GM18520 (cell line): ENCODE results near the gene TALDO1.

Experiments used
- ATAC-seq: cut with Tn5 transposase; IDR thresholded peaks from one replicate; pipeline ENCODE4 v1.9.1; 2021; ENCODE audit not compliant: unreplicated experiment

The TALDO1 gene

GRCh38 chr11:714436-714835 is 32.8 kb upstream of the TALDO1 start:
- ATAC-seq, result no peak

- ATAC-seq, result no peak
Measured at GRCh38 chr11:719214-720016, 27.8 kb upstream of the TALDO1 start.

GRCh38 chr11:720017-720641 is 27.1 kb upstream of the TALDO1 start:
- ATAC-seq, result no peak

- ATAC-seq, result no peak
Measured at GRCh38 chr11:720642-721246, 26.5 kb upstream of the TALDO1 start.

- no peak for ATAC-seq
Measured at GRCh38 chr11:721247-721740, 26.0 kb upstream of the TALDO1 start.

GRCh38 chr11:721741-722345 is 25.4 kb upstream of the TALDO1 start:
- ATAC-seq, result no peak

- no peak for ATAC-seq
Measured at GRCh38 chr11:722346-722811, 24.9 kb upstream of the TALDO1 start.

- no peak for ATAC-seq
Measured at GRCh38 chr11:723120-723883, 24.0 kb upstream of the TALDO1 start.

- ATAC-seq, result no peak
Measured at GRCh38 chr11:724049-724777, 23.1 kb upstream of the TALDO1 start.

GRCh38 chr11:724778-725386 is 22.4 kb upstream of the TALDO1 start:
- ATAC-seq, result no peak

DNA sequence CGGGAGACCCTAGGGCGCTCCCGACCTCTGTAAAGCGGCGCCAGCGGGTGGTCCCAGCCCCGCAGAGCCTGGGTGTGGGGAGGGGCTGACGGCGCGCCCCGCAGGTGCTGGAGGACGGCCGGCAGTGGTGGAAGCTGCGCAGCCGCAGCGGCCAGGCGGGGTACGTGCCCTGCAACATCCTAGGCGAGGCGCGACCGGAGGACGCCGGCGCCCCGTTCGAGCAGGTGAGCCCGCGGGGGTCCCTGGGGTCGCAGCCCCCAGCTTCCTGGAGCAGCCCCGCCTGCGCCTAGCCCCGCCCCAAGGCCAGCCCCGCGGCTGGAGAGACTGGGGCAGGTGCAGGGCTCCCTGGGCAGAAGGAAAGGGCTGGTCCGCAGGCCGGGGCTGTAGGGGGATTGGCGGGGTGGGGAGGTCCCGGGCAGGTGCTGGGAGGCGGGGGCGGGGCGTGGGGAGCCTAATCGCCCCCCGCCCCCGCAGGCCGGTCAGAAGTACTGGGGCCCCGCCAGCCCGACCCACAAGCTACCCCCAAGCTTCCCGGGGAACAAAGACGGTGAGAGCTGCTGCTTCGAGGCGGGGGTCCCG is 21.6 kb upstream of the TALDO1 start:
- ATAC-seq, result no peak

DNA sequence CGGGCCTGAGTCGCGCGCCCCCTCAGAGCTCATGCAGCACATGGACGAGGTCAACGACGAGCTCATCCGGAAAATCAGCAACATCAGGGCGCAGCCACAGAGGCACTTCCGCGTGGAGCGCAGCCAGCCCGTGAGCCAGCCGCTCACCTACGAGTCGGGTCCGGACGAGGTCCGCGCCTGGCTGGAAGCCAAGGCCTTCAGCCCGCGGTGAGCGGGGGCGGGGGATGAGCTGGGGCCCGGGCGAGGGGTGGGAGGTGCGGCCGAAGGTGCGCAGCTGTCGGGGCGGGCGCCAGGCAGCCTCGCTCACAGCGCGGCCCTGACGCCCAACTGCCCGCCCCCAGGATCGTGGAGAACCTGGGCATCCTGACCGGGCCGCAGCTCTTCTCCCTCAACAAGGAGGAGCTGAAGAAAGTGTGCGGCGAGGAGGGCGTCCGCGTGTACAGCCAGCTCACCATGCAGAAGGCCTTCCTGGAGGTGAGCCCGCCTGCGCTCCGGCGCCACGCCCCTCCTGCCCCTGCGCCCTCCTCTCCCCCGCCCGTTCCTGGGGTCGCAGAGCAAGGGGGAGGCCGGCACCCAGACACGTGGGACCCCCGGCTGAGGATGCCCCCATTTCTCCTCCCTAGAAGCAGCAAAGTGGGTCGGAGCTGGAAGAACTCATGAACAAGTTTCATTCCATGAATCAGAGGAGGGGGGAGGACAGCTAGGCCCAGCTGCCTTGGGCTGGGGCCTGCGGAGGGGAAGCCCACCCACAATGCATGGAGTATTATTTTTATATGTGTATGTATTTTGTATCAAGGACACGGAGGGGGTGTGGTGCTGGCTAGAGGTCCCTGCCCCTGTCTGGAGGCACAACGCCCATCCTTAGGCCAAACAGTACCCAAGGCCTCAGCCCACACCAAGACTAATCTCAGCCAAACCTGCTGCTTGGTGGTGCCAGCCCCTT is 20.7 kb upstream of the TALDO1 start:
- ATAC-seq, result no peak

DNA sequence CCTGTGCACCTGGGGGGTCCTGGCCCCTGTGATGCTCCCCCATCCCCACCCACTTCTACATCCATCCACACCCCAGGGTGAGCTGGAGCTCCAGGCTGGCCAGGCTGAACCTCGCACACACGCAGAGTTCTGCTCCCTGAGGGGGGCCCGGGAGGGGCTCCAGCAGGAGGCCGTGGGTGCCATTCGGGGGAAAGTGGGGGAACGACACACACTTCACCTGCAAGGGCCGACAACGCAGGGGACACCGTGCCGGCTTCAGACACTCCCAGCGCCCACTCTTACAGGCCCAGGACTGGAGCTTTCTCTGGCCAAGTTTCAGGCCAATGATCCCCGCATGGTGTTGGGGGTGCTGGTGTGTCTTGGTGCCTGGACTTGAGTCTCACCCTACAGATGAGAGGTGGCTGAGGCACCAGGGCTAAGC is 20.0 kb upstream of the TALDO1 start:
- no peak for ATAC-seq

- ATAC-seq, result no peak
Measured at GRCh38 chr11:727859-728748, 19.2 kb upstream of the TALDO1 start.

- ATAC-seq, result no peak
Measured at GRCh38 chr11:728901-729491, 18.3 kb upstream of the TALDO1 start.

DNA sequence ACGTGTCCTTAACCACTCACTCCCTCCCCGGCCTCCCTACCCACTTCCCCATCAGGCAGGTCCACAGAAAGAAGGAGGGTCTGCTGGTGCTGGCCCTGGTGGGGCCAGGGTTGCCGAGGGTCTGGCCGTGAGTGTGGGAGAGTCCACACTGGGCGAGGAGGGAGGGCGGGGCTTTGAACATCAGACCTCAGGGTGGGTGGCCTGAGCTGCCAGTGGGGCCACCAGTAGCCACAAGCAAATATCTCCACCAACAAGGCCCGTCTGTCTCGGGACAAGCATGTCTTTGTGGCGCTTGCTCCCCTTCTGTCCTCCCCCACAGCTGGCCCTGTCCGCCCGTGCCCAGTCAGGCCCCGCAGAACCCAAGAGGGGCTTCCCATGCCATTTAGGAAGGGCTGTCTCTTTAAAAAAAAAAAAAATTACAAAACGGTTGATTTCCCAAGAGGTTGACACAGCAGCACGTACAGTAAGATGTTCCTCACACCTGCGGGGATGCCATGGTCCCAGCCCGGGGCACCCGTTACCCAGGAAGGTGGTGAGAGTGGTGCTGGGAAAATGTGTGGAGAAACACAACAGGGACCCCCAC is 17.7 kb upstream of the TALDO1 start:
- no peak for ATAC-seq
